DMS 273 treated with DMSO at 0.1 percent for 48 hours (cell line): ENCODE measurements around the gene AP2A2.

ENCODE experiments used
- DNase-seq: peaks from one replicate; lab custom pipeline; 2025; lab: John Stamatoyannopoulos, UW

AP2A2 gene

DNA sequence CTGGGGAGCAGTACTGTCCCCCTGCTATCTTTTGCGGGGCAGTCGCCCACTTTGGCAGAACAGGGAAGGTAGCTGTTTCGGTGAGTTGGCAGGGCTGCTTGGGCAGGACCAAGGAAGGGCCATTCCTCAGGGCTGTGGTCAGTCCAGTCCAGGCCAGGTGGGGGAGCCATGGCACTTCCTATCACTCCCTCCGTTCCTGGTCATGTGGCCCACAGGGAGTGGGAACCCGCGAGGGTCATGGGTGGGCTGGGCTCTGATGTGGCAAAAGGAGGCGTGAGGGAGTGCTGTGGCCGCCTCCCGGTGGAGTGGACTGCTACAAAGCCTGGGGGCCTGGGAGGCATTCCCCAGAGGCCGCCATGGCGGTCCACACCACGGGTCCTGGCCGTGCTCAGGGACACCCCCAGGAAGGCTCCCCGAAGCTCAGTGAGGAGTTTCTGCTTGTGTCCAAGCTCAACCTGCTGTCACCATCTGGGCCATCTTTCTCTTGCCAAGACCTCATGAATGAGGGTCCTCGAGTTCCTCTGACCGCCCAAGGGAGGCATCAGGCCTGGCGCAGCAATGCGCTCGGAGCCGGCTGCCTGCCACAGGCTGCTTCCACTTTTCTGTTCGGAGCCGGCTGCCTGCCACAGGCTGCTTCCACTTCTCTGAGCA lies 27.0 kb upstream of the AP2A2 start:
- no peak for DNase-seq

- no peak for DNase-seq
Observed at GRCh38 chr11:899724-900123, 25.9 kb upstream of the AP2A2 start.

- DNase-seq: no peak
Observed at GRCh38 chr11:900545-900944, 25.1 kb upstream of the AP2A2 start.

DNA sequence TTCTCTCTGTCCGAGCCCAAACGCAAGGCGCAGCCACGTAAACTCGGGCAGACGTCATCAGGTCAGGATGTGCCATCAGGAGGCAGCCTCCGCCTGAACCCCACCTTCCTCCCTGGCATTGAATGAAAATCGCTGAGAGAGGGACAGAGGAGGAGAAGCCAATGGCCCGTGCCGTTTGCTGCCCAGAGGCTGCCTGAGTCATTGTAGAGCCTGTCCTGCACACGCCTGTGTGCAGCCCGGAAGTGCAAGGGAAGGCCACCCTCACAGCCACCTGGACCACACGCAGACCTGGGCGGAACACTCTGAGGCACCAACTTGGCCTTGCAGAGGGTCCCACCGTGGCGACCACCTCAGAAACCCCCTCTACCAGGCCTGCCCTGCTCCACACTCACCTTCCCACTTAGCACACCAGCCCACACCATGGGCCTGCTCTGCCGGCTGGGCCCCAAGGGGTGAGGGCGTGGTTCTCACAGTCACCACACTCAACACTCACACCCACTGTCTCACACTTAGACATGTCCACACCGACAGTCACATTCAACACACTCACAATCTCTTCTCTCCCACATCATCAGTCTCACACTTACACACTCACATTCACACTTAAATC lies 24.1 kb upstream of the AP2A2 start:
- DNase-seq: no peak

- no peak for DNase-seq
Observed at GRCh38 chr11:904380-904779, 21.3 kb upstream of the AP2A2 start.

GRCh38 chr11:905952-906351 lies 19.7 kb upstream of the AP2A2 start:
- no peak for DNase-seq

DNA sequence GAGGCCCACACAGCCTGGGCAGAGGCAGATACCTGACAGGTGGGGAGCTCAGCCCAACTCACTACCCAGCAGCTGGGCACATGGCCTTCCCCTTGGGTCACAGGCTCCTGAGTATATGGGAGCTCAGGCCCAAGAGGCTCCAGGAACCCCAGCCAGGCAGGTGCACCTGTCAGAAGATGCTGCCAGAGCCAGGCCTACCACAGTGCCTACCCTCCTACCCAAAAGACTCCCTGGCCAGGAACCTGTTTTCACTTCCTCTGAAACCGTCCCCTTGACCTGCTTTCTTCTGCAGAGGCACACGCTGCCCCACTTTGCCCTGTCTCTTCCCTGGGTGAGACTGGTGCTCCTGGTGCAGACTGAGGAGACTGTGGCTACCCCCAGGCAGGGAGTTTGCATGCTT lies 18.0 kb upstream of the AP2A2 start:
- no peak for DNase-seq

GRCh38 chr11:908273-908672 lies 17.4 kb upstream of the AP2A2 start:
- no peak for DNase-seq

DNA sequence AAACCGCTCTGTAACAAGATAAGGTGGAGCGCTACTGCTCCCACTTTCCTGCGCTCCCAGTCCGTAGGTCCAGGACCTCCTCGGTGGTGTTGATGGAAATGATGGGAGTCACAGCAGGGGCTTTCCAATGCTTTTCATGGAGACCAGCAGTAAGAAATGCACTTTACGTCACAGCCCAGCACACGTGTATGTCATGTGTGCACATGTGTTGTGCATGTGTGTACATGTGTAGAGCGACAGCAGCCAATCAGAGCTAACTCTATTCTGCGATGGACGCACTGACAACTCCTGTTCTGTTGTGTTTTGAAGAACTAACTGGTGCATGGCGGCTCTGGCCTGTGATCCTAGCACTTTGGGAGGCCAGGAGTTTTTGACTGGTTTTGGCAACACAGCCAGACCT lies 16.3 kb upstream of the AP2A2 start:
- DNase-seq: no peak

- no peak for DNase-seq
Observed at GRCh38 chr11:910044-910588, 15.6 kb upstream of the AP2A2 start.

- DNase-seq: no peak
Observed at GRCh38 chr11:910589-911030, 15.1 kb upstream of the AP2A2 start, which contains the start of gene CHID1. TSS of gene CHID1 (minus strand) at chr11:910810. CDS start at chr11:904816, 5,994 bp downstream.

- no peak for DNase-seq
Observed at GRCh38 chr11:911031-911889, 14.4 kb upstream of the AP2A2 start.

DNA sequence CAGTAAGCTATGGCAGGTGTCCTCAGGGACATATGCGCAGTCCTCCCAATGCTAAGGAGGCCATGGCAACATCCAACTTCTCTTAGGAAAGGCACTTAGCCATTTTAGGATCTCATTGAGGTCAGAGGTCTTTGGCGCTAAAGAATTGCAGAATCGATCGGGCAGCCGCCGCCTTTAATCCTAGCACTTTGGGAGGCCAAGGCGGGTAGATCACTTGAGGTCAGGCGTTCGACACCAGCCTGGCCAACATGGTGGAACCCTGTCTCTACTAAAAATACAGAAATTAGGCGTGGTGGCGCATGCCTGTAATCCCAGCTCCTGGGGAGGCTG lies 13.8 kb upstream of the AP2A2 start:
- DNase-seq: no peak

DNA sequence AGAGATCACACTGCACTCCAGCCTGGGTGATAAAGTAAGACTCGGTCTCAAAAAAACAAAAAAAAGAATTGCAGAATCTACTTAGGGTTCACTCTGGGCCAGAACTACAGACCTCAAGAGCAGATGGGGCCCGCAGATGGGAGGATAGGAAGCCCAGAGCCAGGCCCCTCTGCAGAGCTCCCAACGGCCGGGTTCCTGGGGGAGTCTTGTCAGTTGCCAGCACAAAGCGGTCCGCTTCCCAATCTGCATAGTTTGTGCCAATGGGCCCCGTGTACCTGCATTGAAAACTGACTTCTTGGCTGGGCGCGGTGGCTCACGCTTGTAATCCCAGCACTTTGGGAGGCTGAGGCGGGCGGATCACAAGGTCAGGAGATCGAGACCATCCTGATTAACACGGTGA lies 13.4 kb upstream of the AP2A2 start:
- DNase-seq: no peak

DNA sequence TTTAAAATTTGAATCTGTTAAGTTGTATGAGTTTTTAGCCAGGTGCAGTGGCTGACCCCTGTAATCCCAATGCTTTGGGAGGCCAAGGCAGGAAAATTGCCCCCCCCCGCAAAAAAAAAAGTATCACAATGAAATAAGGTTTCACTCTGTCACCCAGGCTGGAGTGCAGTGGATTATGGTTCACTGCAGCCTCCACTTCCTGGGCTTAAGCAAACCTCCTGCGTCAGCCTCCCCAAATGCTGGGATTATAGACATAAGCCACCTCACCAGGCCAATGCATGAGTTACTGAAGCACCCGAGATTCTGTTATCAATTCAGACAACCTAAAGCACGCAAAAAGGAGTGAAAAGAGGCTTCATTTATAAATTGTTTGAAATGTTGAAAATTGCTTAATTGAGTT lies 12.6 kb upstream of the AP2A2 start:
- no peak for DNase-seq

DNA sequence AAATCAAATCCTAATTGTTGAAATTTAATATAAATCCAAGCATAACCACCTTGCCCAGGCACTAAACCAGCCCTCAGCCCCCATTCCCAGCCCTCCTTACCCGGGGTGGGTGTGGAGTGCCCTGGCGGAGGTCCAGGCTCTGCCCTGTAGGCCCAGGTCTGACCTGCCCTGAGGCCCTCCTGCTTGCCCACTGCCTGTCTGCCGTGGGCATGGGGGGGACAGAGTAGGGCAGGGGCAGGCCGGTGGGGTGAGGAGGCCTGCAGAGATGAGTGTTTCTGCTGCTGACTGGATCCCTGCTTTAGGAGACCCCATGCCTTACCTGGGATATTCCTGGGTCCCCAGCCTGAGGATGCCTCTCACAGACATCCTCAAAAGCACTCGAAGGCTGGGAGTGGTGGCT lies 11.5 kb upstream of the AP2A2 start:
- DNase-seq: no peak

GRCh38 chr11:914747-915501 lies 10.7 kb upstream of the AP2A2 start:
- no peak for DNase-seq

GRCh38 chr11:917426-917825 lies 8.2 kb upstream of the AP2A2 start:
- no peak for DNase-seq

- no peak for DNase-seq
Observed at GRCh38 chr11:921921-922678, 3.6 kb upstream of the AP2A2 start.

DNA sequence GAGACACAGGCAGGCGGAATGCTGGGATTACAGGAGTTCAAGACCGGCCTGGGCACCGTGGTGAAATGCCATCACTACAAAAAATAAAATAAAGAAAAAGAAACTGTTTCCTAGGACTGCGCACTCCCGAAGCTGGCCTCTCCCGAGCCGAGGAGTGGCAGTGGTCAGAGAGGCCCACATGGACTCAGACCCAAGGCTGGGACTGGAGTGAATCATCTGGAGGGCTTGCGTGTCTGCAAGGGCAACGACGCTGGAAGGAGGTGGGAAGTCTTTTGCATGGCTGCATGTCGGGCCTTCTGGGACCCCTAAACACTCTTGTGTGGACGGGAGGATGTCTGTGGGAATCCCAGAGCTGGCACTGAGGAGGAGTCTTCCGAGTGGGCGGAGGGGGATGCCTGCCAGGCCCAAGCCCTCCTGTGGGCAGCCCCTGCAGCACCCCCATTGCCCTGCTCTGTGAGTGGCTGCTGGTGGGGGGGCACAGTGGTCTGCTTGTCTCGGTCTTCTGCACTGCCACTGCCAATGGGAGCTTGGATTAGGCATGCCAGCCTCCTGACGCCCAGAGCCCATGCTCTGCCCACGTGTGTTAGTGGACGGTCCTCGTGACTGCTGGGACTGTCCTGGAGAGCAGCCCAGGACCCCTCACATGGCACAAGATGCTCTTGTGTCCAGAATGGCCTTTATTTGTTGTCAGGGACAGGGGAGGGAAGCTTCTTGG lies 1.8 kb upstream of the AP2A2 start:
- DNase-seq: no peak
